Measurements from ENCODE around the gene ETV3L. TPM values are rescaled to one million over a fixed set of nuclear protein-coding genes. Genes with fewer than 3 reads are reported as not detected.

ETV3L gene
- total and polyA plus RNA-seq, 2 of the 8 experiments (the other 6 are each of a cell fraction or from before 2014, with no cell fraction given) = 0.17 to 0.26 TPM

DNA sequence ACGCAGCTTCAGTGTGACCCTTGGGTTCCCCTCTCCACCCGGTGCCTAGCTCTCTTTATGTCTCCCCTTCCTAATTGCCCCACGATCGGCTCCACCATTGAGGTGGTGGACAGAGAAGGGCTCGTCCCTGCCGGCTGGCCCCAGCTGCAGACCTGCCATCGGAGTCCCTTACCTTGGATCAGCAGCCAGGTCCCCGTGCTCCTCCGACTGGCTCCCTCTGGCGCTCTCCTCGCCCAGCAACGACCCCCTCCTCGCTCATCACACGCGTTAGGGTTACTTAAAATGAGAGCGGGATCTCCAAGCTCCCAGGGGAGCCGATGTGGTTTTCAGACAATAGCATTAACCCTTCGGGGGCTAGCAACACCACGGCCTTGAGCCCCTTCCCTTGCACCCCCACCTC lies 8.1 kb upstream of the ETV3L start:
- Histone ChIP-seq H4K20me1 (replicated peaks in 1 of 2; ENCODE audit: control insufficient read depth in 1 of 2, insufficient read depth in 2 of 2, low read length in 2 of 2) (no peaks in the 10 kb centered on the region), H2BK15ac (ENCODE audit: low read length) (peak overlapping the region; percentile 46; the same call in 1 of the 2 replicates), H3K27me3 (replicated peaks in 1 of 4; ENCODE audit: control insufficient read depth in 3 of 4, extremely low read depth in 1 of 4, insufficient read depth in 3 of 4, low read length in 3 of 4) (peaks cover 0 to 9% (median 3%) of the 10 kb centered on the region in 4 experiments; a peak in 4 of 7 replicates), H3K18ac (ENCODE audit: extremely low read depth, low read length) (peak overlapping the region; percentile 71; the same call in 1 of the 2 replicates), H3K4ac (replicated peaks; ENCODE audit: insufficient read length, low read depth, low read length) (no peak overlapping the region), H3K36me3 (ENCODE audit: control insufficient read depth in 2 of 4, insufficient read depth in 4 of 4, low read length in 3 of 4) (no peaks in the 10 kb centered on the region), H2BK5ac (ENCODE audit: low read depth, low read length) (no peak overlapping the region; the same call in 1 of the 2 replicates), H3K23me2 (ENCODE audit: low read depth, low read length) (peaks cover 2% of the 10 kb centered on the region; the same call in 1 of the 2 replicates), H4K5ac (ENCODE audit: insufficient read length, low read depth, low read length) (no peak overlapping the region), H3K79me1 (ENCODE audit: low read depth, low read length) (no peaks in the 10 kb centered on the region), H3K9ac (replicated peaks in 1 of 4; ENCODE audit: extremely low read depth in 1 of 4, low read depth in 3 of 4, low read length in 3 of 4) (no peak overlapping the region), H2AK5ac (ENCODE audit: low read depth, low read length) (no peak overlapping the region), H2BK12ac (ENCODE audit: low read depth, low read length) (0 out of 2 replicates have a peak overlapping the region, but pooled peaks have one; percentile 55), H2BK20ac (ENCODE audit: low read length) (0 out of 2 replicates have a peak overlapping the region, but pooled peaks have one; percentile 48), H4K91ac (replicated peaks; ENCODE audit: insufficient read length, low read length) (no peak overlapping the region), H2BK120ac (replicated peaks; ENCODE audit: low read depth, low read length) (no peak overlapping the region), H3K4me3 (ENCODE audit: extremely low read depth in 1 of 4, insufficient read depth in 2 of 4, low read depth in 3 of 4, low read length in 4 of 4) (no peak overlapping the region), H3K23ac (ENCODE audit: insufficient read length) (no peak overlapping the region), H3K4me2 (ENCODE audit: insufficient read depth in 1 of 2, low read depth in 2 of 2, low read length in 2 of 2) (no peak overlapping the region; a peak in 1 of 4 replicates), H4K8ac (ENCODE audit: extremely low read depth, insufficient read depth, low read length) (no peak overlapping the region), H3K79me2 (ENCODE audit: control insufficient read depth in 1 of 2, insufficient read depth in 2 of 2, low read length in 2 of 2) (no peaks in the 10 kb centered on the region), H3K27ac (ENCODE audit: low read depth, low read length) (no peak overlapping the region), H3K4me1 (replicated peaks in 1 of 4; ENCODE audit: control insufficient read depth in 3 of 4, insufficient read depth in 4 of 4, low read length in 3 of 4) (peaks cover 5 to 18% (median 14%) of the 10 kb centered on the region in 4 experiments), H3K14ac (ENCODE audit: insufficient read length) (no peak overlapping the region), H3K56ac (replicated peaks; ENCODE audit: insufficient read length, low read depth, low read length) (no peak overlapping the region), H3K9me3 (ENCODE audit: insufficient read depth in 2 of 2, low read depth in 1 of 2, low read length in 1 of 2) (no peaks in the 10 kb centered on the region), H2AFZ (ENCODE audit: low read length) (no peak overlapping the region)
- POLR2A ChIA-PET (ENCODE audit: partially characterized antibody) = interaction anchor here (2.2 kb wide), 1 partner anchor 9 kb away, joined by 6 read pairs; no protein-coding TSS in a partner anchor
- FAIRE-seq = peak; percentile 39
- DNase-seq (ENCODE audit: low read depth in 1 of 2, low spot score in 2 of 2) = no peak
- 62% methylated on average over 19 of the region's 19 CpGs; no CpG with 5 or more reads in 1 of the 2 experiments for WGBS, 2 experiments (ENCODE audit: extremely low coverage in 1 of 2, insufficient coverage in 1 of 2, insufficient read length in 1 of 2, insufficient replicate concordance in 2 of 2, low coverage in 1 of 2, low lambda C conversion rate in 2 of 2, missing lambda C conversion rate in 1 of 2)
- CTCF ChIA-PET (ENCODE audit: partially characterized antibody) = interaction anchor here (1.5 to 8.1 kb wide), 5 partner anchors 8 to 49 kb away, joined by 4 to 52 read pairs (median 6); no protein-coding TSS in a partner anchor
- TF ChIP-seq NANOG (IDR thresholded peaks at IDR 0.05; ENCODE audit: insufficient read depth, low read depth, low read length, poor library complexity, severe bottlenecking) = no peak
- no peak for TF ChIP-seq JUND (IDR thresholded peaks at IDR 0.05; ENCODE audit: low read length)
- TF ChIP-seq SIRT6 (IDR thresholded peaks at IDR 0.05; ENCODE audit: low read length) = no peak
- no peak for TF ChIP-seq CHD1 (IDR thresholded peaks at IDR 0.05; ENCODE audit: low read depth, low read length)
- TF ChIP-seq, protein P1, sequence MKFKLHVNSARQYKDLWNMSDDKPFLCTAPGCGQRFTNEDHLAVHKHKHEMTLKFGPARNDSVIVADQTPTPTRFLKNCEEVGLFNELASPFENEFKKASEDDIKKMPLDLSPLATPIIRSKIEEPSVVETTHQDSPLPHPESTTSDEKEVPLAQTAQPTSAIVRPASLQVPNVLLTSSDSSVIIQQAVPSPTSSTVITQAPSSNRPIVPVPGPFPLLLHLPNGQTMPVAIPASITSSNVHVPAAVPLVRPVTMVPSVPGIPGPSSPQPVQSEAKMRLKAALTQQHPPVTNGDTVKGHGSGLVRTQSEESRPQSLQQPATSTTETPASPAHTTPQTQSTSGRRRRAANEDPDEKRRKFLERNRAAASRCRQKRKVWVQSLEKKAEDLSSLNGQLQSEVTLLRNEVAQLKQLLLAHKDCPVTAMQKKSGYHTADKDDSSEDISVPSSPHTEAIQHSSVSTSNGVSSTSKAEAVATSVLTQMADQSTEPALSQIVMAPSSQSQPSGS (IDR thresholded peaks at IDR 0.05; ENCODE audit: low read length) = no peak
- no peak for TF ChIP-seq SUZ12 (IDR thresholded peaks at IDR 0.05; ENCODE audit: low read length)
- TF ChIP-seq TEAD4 (IDR thresholded peaks at IDR 0.05; ENCODE audit: low read depth, low read length) = no peak
- TF ChIP-seq, protein P2, sequence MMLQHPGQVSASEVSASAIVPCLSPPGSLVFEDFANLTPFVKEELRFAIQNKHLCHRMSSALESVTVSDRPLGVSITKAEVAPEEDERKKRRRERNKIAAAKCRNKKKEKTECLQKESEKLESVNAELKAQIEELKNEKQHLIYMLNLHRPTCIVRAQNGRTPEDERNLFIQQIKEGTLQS (IDR thresholded peaks at IDR 0.05; ENCODE audit: insufficient read depth, low read depth, low read length) = no peak
- TF ChIP-seq RFX5 (IDR thresholded peaks at IDR 0.05; ENCODE audit: borderline replicate concordance, low read depth, low read length) = no peak
- TF ChIP-seq BACH1 (IDR thresholded peaks at IDR 0.05; ENCODE audit: low read length) = no peak
- no peak for TF ChIP-seq SRF (IDR thresholded peaks at IDR 0.05; ENCODE audit: low read depth, low read length)
- no peak for TF ChIP-seq HDAC6 (IDR thresholded peaks at IDR 0.05; ENCODE audit: low read depth, low read length)
